Measurements from ENCODE around the gene METTL1. TPM values are rescaled to one million over a fixed set of nuclear protein-coding genes. Genes with fewer than 3 reads are reported as not detected.

Gene METTL1
- total and polyA plus RNA-seq, 9 of the 15 experiments (the other 6 are each of a cell fraction or from before 2014, with no cell fraction given) = 12.6 to 65.9 (median 39.2) TPM

- TF ChIP-seq, protein P1, sequence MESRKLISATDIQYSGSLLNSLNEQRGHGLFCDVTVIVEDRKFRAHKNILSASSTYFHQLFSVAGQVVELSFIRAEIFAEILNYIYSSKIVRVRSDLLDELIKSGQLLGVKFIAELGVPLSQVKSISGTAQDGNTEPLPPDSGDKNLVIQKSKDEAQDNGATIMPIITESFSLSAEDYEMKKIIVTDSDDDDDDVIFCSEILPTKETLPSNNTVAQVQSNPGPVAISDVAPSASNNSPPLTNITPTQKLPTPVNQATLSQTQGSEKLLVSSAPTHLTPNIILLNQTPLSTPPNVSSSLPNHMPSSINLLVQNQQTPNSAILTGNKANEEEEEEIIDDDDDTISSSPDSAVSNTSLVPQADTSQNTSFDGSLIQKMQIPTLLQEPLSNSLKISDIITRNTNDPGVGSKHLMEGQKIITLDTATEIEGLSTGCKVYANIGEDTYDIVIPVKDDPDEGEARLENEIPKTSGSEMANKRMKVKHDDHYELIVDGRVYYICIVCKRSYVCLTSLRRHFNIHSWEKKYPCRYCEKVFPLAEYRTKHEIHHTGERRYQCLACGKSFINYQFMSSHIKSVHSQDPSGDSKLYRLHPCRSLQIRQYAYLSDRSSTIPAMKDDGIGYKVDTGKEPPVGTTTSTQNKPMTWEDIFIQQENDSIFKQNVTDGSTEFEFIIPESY (CRISPR knock-in tag; IDR thresholded peaks at IDR 0.05) = peak; percentile 97
- TF ChIP-seq TAL1 (IDR thresholded peaks at IDR 0.05) = no peak
Measured at GRCh38 chr12:57726884-57727757, 44.8 kb downstream of the METTL1 start (continued).

DNA sequence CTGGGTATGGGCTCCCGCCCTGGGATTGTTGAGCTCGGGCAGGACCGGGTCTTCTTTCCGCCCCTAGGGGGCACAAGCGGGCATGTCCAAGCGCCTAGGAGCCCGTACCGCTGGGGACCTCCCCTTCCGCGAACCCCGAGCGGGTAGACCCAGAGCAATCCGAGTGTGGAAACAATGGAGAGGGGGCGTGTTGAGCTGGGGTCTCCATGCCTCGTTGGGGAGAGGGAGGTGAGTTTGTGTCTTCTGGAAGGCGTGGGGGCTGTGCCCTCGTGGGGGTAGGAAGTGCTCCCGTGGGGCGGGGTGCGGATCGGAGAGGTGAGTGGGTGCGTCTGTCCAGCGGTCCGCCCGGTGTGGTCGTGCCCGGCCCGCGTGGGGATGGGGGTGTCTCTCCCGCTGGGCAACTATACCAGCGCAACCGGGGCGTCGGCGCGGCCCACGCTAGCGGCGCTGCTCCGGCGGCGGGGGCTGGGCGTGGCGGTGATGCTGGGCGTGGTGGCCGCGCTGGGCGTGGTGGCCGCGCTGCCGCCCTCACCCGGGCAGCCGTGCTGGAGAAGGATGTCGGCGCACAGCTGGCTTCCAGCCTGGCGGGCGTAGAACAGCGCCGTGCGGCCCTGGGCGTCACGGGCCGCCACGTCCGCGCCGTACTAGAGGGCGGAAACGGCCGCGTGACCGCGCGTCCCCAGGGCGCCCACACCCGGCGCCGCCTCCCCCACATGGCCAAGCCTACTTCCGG is 45.6 kb downstream of the METTL1 start:
- 63% methylated on average over 22 of the region's 79 CpGs for WGBS (ENCODE audit: insufficient coverage, low coverage, missing lambda C conversion rate)
- ATAC-seq (no peak), DNase-seq (ENCODE audit: extremely low read depth in 1 of 4, low spot score in 3 of 4) (peak in 1 of 4 experiments; percentile 48), FAIRE-seq (no peak)
- in situ Hi-C loops (cut with MboI) = no loop called here
- peaks cover 17 to 21% of the 10 kb centered on the region in 2 experiments for H3K27me3 ChIP-seq (ENCODE audit: control insufficient read depth in 2 of 2, insufficient read depth in 2 of 2, low read length in 2 of 2)
- no peak overlapping the region for H2AFZ ChIP-seq (ENCODE audit: low read depth, low read length)
- 0 out of 3 replicates have a peak, but pooled peaks cover 2% of the 10 kb centered on the region for H3K36me3 ChIP-seq (ENCODE audit: control insufficient read depth, insufficient read depth, low read length)
- peaks cover 0 to 20% of the 10 kb centered on the region in 2 experiments; a peak in 2 of 5 replicates for H3K4me1 ChIP-seq (replicated peaks in 1 of 2; ENCODE audit: control insufficient read depth in 2 of 2, insufficient read depth in 2 of 2, low read length in 2 of 2)
- intact Hi-C loops (cut with micrococcal nuclease) = no loop called here
- TF ChIP-seq ZNF197 (CRISPR knock-in tag; IDR thresholded peaks at IDR 0.05; ENCODE audit: low read depth) (no peak), CTCF (IDR thresholded peaks at IDR 0.05 in 2 of 3, conservative IDR thresholded peaks at IDR 0.05 in 1 of 3; ENCODE audit: insufficient read depth in 2 of 3, low read depth in 1 of 3, low read length in 3 of 3) (peak in 2 of 3 experiments; percentile 8 to 32; a peak in 1 of 6 replicates), POLR2G (IDR thresholded peaks at IDR 0.05; ENCODE audit: low read depth, low read length) (peak; percentile 28; the same call in 1 of the 2 replicates), FIP1L1 (IDR thresholded peaks at IDR 0.05; ENCODE audit: low read depth, low read length, poor library complexity, severe bottlenecking) (no peak)
- TF ChIP-seq, protein P1 (CRISPR knock-in tag; IDR thresholded peaks at IDR 0.05) = peak; percentile 91
- H3K27ac ChIP-seq (ENCODE audit: extremely low read depth, low read depth, low read length) = no peak overlapping the region
- H3K4me2 ChIP-seq (ENCODE audit: insufficient read depth, low read length) = no peak overlapping the region
- no TSS peak for BruUV-seq (replicated peaks)
- no peak overlapping the region for H3K4me3 ChIP-seq
- H3K9ac ChIP-seq (ENCODE audit: insufficient read depth in 1 of 2, low read depth in 2 of 2, low read length in 2 of 2) = no peak overlapping the region
- H4K20me1 ChIP-seq (replicated peaks; ENCODE audit: control insufficient read depth, insufficient read depth, low read length) = no peaks in the 10 kb centered on the region; the same call in 1 of the 2 replicates
- POLR2A ChIA-PET = interaction anchor here (0.6 to 0.9 kb wide), 2 partner anchors 92 to 249 kb away, joined by 4 read pairs; partner anchors contain the start of gene AVIL
- H3K9me3 ChIP-seq (replicated peaks; ENCODE audit: control insufficient read depth, insufficient read depth, low read depth, low read length) = no peaks in the 10 kb centered on the region; the same call in 1 of the 2 replicates
- H3K79me2 ChIP-seq (ENCODE audit: control insufficient read depth, insufficient read depth, low read length) = no peaks in the 10 kb centered on the region
- peaks cover under 1% of the 10 kb centered on the region for H3K9me1 ChIP-seq (ENCODE audit: control insufficient read depth, insufficient read depth, low read length)
- CTCF ChIA-PET (ENCODE audit: low intra/inter-chr PET ratio) = no interaction called here

Data from K562 (cell line).